Measurements from ENCODE around the gene HAPLN3.

DNA sequence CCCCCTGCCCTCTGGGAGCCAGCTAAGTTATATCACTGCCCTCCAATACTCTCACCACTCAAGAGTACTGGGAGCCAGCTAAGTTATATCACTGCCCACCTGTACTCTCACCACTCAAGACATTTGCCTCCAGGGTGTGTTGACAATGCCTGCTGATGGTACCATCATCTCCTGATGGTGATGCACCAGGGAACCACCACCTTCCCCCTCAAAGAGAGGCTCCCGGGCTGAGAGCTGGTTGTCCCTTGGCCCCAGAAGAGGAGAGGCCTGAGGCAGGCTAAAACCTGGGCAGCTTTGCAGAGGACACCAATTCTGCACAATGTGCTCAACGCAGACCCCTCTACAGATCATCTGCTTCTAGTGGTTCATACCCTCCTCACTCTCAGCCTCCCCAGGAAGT, 7.5 kb upstream of the HAPLN3 start:
- TF ChIP-seq, protein P1, sequence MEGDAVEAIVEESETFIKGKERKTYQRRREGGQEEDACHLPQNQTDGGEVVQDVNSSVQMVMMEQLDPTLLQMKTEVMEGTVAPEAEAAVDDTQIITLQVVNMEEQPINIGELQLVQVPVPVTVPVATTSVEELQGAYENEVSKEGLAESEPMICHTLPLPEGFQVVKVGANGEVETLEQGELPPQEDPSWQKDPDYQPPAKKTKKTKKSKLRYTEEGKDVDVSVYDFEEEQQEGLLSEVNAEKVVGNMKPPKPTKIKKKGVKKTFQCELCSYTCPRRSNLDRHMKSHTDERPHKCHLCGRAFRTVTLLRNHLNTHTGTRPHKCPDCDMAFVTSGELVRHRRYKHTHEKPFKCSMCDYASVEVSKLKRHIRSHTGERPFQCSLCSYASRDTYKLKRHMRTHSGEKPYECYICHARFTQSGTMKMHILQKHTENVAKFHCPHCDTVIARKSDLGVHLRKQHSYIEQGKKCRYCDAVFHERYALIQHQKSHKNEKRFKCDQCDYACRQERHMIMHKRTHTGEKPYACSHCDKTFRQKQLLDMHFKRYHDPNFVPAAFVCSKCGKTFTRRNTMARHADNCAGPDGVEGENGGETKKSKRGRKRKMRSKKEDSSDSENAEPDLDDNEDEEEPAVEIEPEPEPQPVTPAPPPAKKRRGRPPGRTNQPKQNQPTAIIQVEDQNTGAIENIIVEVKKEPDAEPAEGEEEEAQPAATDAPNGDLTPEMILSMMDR (IDR thresholded peaks at IDR 0.05; ENCODE audit: extremely low read depth in 1 of 2, insufficient read depth in 1 of 2, low read depth in 1 of 2, low read length in 2 of 2), result no peak
- TF ChIP-seq, protein P2, sequence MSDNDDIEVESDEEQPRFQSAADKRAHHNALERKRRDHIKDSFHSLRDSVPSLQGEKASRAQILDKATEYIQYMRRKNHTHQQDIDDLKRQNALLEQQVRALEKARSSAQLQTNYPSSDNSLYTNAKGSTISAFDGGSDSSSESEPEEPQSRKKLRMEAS (IDR thresholded peaks at IDR 0.05; ENCODE audit: insufficient read depth, insufficient read length), result no peak
- TF ChIP-seq EZH2 (IDR thresholded peaks at IDR 0.05; ENCODE audit: borderline replicate concordance, low read depth, low read length, severe bottlenecking), result no peak
- TF ChIP-seq MYC (IDR thresholded peaks at IDR 0.05; ENCODE audit: low read depth, low read length), result no peak
- TF ChIP-seq POLR2A (IDR thresholded peaks at IDR 0.05; ENCODE audit: low read depth, low read length), result no peak
